Fibroblast of lung (primary cell): ENCODE results near the gene HECW1. TPM values are rescaled to one million over a fixed set of nuclear protein-coding genes. Genes with fewer than 3 reads are reported as not detected.
"Not testable (repeated sequence)": the region's sequence is repeated elsewhere in the genome, so short reads cannot be mapped to it uniquely, and the experiment has no call there.

ENCODE experiments used
- DNase-seq, 2 donors: peaks; one replicate each; pipeline versions ENCODE4 v3.0.0 to v3.0.0-alpha.2; 2010; ENCODE audit warnings: low read depth in 2 of 2
- H2AFZ ChIP-seq: 2 replicates; pipeline ENCODE4 v1.5.1; 2012; ENCODE audit warnings: low read length, control low read depth, inconsistent platforms
- H3K27ac ChIP-seq: 2 replicates; pipeline ENCODE4 v1.5.1; 2011; ENCODE audit warnings: low read length, control low read depth; ENCODE audit not compliant: insufficient read depth
- H3K27me3 ChIP-seq: 2 replicates; pipeline ENCODE4 v1.5.1; 2011; ENCODE audit warnings: mild to moderate bottlenecking, low read length; ENCODE audit not compliant: control insufficient read depth, insufficient read depth
- H3K36me3 ChIP-seq: 2 replicates; pipeline ENCODE4 v1.5.1; 2011; ENCODE audit warnings: low read length; ENCODE audit not compliant: control insufficient read depth, insufficient read depth
- H3K4me1 ChIP-seq: 2 replicates; pipeline ENCODE4 v1.5.1; 2011; ENCODE audit warnings: low read length; ENCODE audit not compliant: control insufficient read depth, insufficient read depth; ENCODE audit errors: extremely low read depth
- H3K4me2 ChIP-seq: 2 replicates; pipeline ENCODE4 v1.5.1; 2011; ENCODE audit warnings: low read length, control low read depth; ENCODE audit not compliant: insufficient read depth; ENCODE audit errors: extremely low read depth
- H3K4me3 ChIP-seq, 4 experiments: fragments of 200-600 bp in 1 of 4; sonication (generic) in 1 of 4; replicated peaks in 1 of 4; 2 replicates each; pipeline ENCODE4 v1.5.1; 2011 to 2016; ENCODE audit warnings: low read length in 4 of 4, low read depth in 3 of 4, mild to moderate bottlenecking in 3 of 4, control low read depth in 2 of 4, inconsistent platforms in 1 of 4, mixed read lengths in 1 of 4; ENCODE audit not compliant: insufficient read depth in 1 of 4; ENCODE audit errors: control extremely low read depth in 1 of 4
- H3K79me2 ChIP-seq: 2 replicates; pipeline ENCODE4 v1.5.1; 2012; ENCODE audit warnings: mild to moderate bottlenecking, low read length, inconsistent platforms; ENCODE audit not compliant: control insufficient read depth, insufficient read depth
- H3K9ac ChIP-seq: 2 replicates; pipeline ENCODE4 v1.5.1; 2011; ENCODE audit warnings: mild to moderate bottlenecking, low read length, control low read depth; ENCODE audit not compliant: insufficient read depth
- H3K9me3 ChIP-seq: 2 replicates; pipeline ENCODE4 v1.5.1; 2012; ENCODE audit warnings: low read depth, low read length; ENCODE audit not compliant: control insufficient read depth, insufficient read depth
- H4K20me1 ChIP-seq: 2 replicates; pipeline ENCODE4 v1.5.1; 2011; ENCODE audit warnings: low read length; ENCODE audit not compliant: control insufficient read depth, insufficient read depth; ENCODE audit errors: extremely low read depth
- EZH2 ChIP-seq: IDR thresholded peaks from 2 replicates; pipeline ENCODE4 v1.5.1; 2012; ENCODE audit warnings: low read length, control low read depth, mild to moderate bottlenecking; ENCODE audit errors: missing control alignments
- polyA plus RNA-seq, 2 donors: library from polyadenylated mRNA; depleted of rRNA in 1 of 2; stranded (reverse) in 1 of 2; unstranded in 1 of 2; fragments of >200 nt; gene quantifications; 2 replicates each; pipeline ENCODE4 v1.2.1, GENCODE V29; 2011 to 2012; ENCODE audit warnings: missing spikeins in 1 of 2
- total RNA-seq: library from RNA; depleted of rRNA; stranded (reverse); fragments of >200 nt; gene quantifications from 2 replicates; pipeline ENCODE4 v1.2.1, GENCODE V29; 2014
- TF ChIP-seq, protein P1 (sequence below), 2 donors: IDR thresholded peaks in 1 of 2; conservative IDR thresholded peaks in 1 of 2; 1 replicate in 1 of 2; 2 replicates in 1 of 2; pipeline ENCODE4 v1.5.1; 2011 to 2012; ENCODE audit warnings: low read length in 2 of 2, control low read depth in 1 of 2, inconsistent platforms in 1 of 2, low read depth in 1 of 2, mild to moderate bottlenecking in 1 of 2

The HECW1 gene
- total and polyA plus RNA-seq, 2 donors (not counting 1 experiment from before 2014, with no cell fraction given): 1.1 to 6.1 TPM

DNA sequence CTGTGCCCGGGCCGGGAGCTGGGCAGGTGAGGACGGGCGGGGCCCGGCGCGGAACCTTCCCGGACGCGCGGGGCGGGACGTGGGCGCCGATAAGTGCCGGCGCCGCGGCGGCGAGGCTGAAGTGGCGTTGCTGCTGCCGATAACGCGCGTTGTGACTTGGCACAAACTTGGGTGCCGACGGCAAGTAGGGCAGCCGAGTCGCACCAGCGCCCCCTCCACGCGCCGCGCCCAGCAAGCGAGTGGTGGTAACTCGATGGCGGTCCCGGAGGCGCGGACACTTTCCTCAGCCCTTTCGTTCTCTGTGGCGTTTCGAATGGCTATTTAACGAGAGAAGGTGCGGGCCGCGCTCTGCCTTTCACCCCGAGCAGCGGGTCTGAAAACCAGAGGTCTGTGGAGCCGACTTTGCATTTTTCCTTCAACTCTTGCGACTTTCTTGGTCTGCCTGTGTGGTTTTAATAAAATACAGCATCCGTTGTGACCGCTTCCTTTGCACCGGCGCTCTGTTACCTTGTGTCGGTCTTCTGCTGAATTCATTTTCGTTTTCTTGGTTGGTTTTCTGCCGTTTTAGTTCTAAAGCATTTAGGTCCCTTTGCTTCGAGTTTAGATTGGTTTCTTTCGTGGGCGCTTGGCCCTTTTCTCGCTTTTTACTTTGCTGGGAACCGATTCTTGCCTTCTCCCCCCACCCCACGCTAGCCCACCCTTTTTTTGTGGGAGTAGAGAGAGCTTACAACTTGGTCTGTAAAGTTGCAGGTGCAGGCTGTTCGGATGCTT is 471.2 kb downstream of the HECW1 start:
- peak; percentile 53 to 61 for DNase-seq
- no peak overlapping the region for H2AFZ ChIP-seq
- peaks cover 5% of the 10 kb centered on the region for H4K20me1 ChIP-seq

DNA sequence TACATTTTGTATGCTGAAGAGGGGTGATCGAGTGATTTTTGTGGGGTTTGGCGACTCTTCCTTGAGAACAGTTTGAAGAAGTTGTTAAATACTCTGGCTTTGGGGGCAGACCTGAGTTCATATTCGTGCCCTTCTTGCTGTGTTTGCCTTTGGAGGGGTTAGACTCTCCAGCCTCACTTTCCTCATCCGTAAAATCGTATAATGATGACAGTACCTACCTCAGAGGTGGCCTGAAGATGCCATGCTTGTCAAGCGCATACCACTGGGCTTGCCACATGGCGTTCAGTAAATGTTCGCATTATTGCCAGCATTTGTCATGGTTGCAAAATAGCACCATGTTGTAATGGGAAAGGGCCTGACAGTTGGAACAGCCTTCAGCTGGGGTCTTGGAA is 471.7 kb downstream of the HECW1 start:
- Histone ChIP-seq H2AFZ (no peak overlapping the region), H3K79me2 (peaks cover 63% of the 10 kb centered on the region), H3K27me3 (no peaks in the 10 kb centered on the region), H3K4me2 (peak overlapping the region; percentile 80), H3K4me1 (no peaks in the 10 kb centered on the region), H4K20me1 (peaks cover 7% of the 10 kb centered on the region), H3K27ac (peak overlapping the region; percentile 92), H3K9ac (peak overlapping the region; percentile 91), H3K9me3 (no peaks in the 10 kb centered on the region), H3K36me3 (no peaks in the 10 kb centered on the region), H3K4me3 (peak overlapping the region; percentile 59 to 95 (median 86))
- DNase-seq: peak; percentile 78 to 87
- TF ChIP-seq, protein P1, sequence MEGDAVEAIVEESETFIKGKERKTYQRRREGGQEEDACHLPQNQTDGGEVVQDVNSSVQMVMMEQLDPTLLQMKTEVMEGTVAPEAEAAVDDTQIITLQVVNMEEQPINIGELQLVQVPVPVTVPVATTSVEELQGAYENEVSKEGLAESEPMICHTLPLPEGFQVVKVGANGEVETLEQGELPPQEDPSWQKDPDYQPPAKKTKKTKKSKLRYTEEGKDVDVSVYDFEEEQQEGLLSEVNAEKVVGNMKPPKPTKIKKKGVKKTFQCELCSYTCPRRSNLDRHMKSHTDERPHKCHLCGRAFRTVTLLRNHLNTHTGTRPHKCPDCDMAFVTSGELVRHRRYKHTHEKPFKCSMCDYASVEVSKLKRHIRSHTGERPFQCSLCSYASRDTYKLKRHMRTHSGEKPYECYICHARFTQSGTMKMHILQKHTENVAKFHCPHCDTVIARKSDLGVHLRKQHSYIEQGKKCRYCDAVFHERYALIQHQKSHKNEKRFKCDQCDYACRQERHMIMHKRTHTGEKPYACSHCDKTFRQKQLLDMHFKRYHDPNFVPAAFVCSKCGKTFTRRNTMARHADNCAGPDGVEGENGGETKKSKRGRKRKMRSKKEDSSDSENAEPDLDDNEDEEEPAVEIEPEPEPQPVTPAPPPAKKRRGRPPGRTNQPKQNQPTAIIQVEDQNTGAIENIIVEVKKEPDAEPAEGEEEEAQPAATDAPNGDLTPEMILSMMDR (conservative IDR thresholded peaks at IDR 0.05 in 1 of 2, IDR thresholded peaks at IDR 0.05 in 1 of 2; ENCODE audit: low read depth in 1 of 2, low read length in 2 of 2): peak in 1 of 2 donors; percentile 9
- no peak for TF ChIP-seq EZH2

More for the DNA sequence above, 471.2 kb downstream of the HECW1 start:
- Histone ChIP-seq H3K4me2 (peak overlapping the region; percentile 80), H3K79me2 (peaks cover 57% of the 10 kb centered on the region), H3K36me3 (no peaks in the 10 kb centered on the region), H3K9ac (peak overlapping the region; percentile 91), H3K4me1 (no peaks in the 10 kb centered on the region), H3K27me3 (no peaks in the 10 kb centered on the region), H3K4me3 (peak overlapping the region; percentile 59 to 95 (median 86)), H3K9me3 (no peaks in the 10 kb centered on the region), H3K27ac (peak overlapping the region; percentile 92)
- TF ChIP-seq, protein P1 (conservative IDR thresholded peaks at IDR 0.05 in 1 of 2, IDR thresholded peaks at IDR 0.05 in 1 of 2; ENCODE audit: low read depth in 1 of 2, low read length in 2 of 2): no peak
- no peak for TF ChIP-seq EZH2

DNA sequence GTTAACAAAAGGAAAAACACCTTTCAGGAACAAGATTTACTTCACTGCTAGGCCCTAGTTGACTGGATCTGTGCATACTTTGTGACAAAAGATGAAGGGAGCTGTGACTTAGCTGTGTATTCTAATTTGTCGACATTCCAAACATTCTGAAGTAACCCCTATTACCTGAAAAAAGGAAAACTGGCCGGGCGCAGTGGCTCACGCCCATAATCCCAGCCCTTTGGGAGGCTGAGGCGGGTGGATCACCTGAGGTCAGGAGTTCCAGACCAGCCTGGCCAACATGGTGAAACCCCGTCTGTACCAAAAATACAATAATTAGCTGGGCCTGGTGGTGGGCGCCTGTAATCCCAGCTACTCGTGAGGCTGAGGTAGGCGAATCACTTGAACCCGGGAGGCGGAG is 472.3 kb downstream of the HECW1 start:
- Histone ChIP-seq H3K79me2 (peaks cover 68% of the 10 kb centered on the region), H3K4me3 (peak overlapping the region; percentile 59 to 95 (median 86)), H3K27ac (peak overlapping the region; percentile 92), H3K4me2 (peak overlapping the region; percentile 80)
- not testable (repeated sequence) for DNase-seq, H3K36me3 ChIP-seq, H4K20me1 ChIP-seq, H3K9me3 ChIP-seq, H2AFZ ChIP-seq, H3K9ac ChIP-seq, H3K4me1 ChIP-seq, H3K27me3 ChIP-seq
